GM12865 (cell line): ENCODE data around the gene KCTD7.
"Not testable (repeated sequence)": the region's sequence is repeated elsewhere in the genome, so short reads cannot be mapped to it uniquely, and the experiment has no call there.

Experiments
- DNase-seq: peaks from one replicate; pipeline ENCODE4 v3.0.0; 2010; ENCODE audit warnings: low read depth
- H3K4me3 ChIP-seq: 2 replicates; pipeline ENCODE4 v1.5.1; 2011; ENCODE audit warnings: mild to moderate bottlenecking, low read depth, low read length, control low read depth
- CTCF ChIP-seq: IDR thresholded peaks from 2 replicates; pipeline ENCODE4 v1.5.1; 2011; ENCODE audit warnings: low read length, control low read depth, low read depth, inconsistent platforms; ENCODE audit not compliant: insufficient read depth; ENCODE audit errors: missing control alignments

KCTD7 gene

GRCh38 chr7:66628361-66629221 is at the start of gene KCTD7:
TSS of gene KCTD7 (plus strand) at chr7:66628881. CDS start at chr7:66629065, 184 bp downstream.
- TF ChIP-seq CTCF = no peak
- H3K4me3 ChIP-seq = peak within 1 kb of the TSS; percentile 77
- peak; percentile 99 for DNase-seq

GRCh38 chr7:66580380-66580779 is 48.3 kb upstream of the KCTD7 start:
- not testable (repeated sequence) for H3K4me3 ChIP-seq, DNase-seq

GRCh38 chr7:66582816-66583489 is 45.7 kb upstream of the KCTD7 start:
- not testable (repeated sequence) for DNase-seq, H3K4me3 ChIP-seq

- TF ChIP-seq CTCF = no peak
- no peak for DNase-seq
- no peak overlapping the region for H3K4me3 ChIP-seq
Observed at GRCh38 chr7:66583490-66584110, 45.1 kb upstream of the KCTD7 start.

GRCh38 chr7:66586181-66586580 is 42.5 kb upstream of the KCTD7 start:
- no peak for TF ChIP-seq CTCF
- H3K4me3 ChIP-seq = no peak overlapping the region

GRCh38 chr7:66588226-66588625 is 40.5 kb upstream of the KCTD7 start:
- DNase-seq, H3K4me3 ChIP-seq: not testable (repeated sequence)

More at GRCh38 chr7:66586181-66586580, 42.5 kb upstream of the KCTD7 start:
- no peak for DNase-seq

- not testable (repeated sequence) for H3K4me3 ChIP-seq, DNase-seq
Observed at GRCh38 chr7:66588856-66589570, 39.7 kb upstream of the KCTD7 start.

- not testable (repeated sequence) for DNase-seq
Observed at GRCh38 chr7:66590302-66591057, 38.2 kb upstream of the KCTD7 start.

GRCh38 chr7:66591058-66591798 is 37.5 kb upstream of the KCTD7 start:
- peak; percentile 6 for DNase-seq

More at GRCh38 chr7:66590302-66591057, 38.2 kb upstream of the KCTD7 start:
- H3K4me3 ChIP-seq = peak overlapping the region; percentile 94; the same call in 1 of the 2 replicates

More at GRCh38 chr7:66591058-66591798, 37.5 kb upstream of the KCTD7 start:
- peak overlapping the region; percentile 94 for H3K4me3 ChIP-seq
